CD4-positive, alpha-beta T cell treated with Interferon gamma for 1 hour (primary cell): ENCODE results near the gene C8G.

ENCODE experiments used
- DNase-seq: peaks from one replicate; pipeline ENCODE4 v3.0.0-alpha.2; 2020

C8G gene

GRCh38 chr9:136985027-136985602 is 40.1 kb downstream of the C8G start:
- no peak for DNase-seq

GRCh38 chr9:136985853-136986252 is 40.8 kb downstream of the C8G start:
- no peak for DNase-seq

DNA sequence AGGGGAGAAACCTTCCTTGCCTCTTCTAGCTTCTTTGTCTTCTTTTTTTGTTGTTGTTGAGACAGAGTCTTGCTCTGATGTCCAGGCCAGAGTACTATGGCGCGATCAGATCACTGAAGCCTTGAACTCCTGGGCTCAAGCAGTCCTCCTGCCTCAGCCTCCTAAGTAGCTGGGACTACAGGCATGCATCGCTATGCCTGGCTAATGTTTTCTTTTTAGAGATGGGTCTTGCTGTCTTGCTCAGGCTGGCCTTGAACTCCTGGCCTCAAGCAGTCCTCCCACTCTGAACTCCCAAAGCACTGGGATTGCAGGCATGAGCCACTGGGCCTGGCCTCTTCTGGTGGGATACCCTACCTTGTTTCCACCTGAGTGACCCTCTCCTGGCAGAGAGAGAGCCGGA is 43.8 kb downstream of the C8G start:
- DNase-seq, result no peak

GRCh38 chr9:136990242-136990911 is 45.3 kb downstream of the C8G start:
- no peak for DNase-seq

DNA sequence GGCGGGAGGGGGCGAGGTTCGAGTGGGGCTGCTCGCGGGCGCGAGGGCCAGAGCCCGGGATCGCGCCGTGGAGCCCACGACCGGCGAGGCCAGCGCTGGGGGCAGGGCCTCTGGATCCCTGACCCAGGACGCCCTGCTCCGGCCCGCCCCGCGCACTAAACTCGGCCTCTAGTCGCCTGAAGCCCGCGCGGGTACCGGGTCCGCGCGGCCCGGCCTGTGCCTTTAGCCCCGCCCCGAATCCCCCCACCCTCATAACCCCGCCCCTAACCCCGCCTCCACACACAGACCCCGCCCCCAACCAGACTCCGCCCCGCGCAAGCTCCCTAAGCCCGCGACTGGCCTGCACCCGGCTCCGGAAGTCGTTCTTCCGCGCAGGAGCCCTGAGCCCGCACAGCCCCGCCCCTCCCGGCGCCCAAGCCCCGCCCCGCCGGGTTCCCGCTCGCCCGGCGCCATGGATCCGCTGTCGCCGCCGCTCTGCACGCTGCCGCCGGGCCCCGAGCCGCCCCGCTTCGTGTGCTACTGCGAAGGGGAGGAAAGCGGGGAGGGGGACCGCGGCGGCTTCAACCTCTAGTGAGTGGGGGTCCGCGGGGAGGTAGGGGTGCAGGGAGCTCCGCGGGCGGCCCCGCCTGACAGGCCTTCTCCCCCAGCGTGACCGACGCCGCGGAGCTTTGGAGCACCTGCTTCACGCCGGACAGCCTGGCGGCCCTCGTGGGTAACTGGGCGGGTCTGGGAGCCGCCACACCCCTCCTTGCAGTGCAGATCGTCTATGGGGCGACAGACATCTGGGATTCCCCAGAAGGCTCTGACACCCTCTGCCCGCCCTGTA is 47.2 kb downstream of the C8G start, which contains the start of gene PAXX:
Gene PAXX, plus strand, starts transcription at position 430 of the 826 bp plus-strand sequence. Its CDS starts 22 bp downstream, at position 452.
- peak; percentile 93 for DNase-seq

DNA sequence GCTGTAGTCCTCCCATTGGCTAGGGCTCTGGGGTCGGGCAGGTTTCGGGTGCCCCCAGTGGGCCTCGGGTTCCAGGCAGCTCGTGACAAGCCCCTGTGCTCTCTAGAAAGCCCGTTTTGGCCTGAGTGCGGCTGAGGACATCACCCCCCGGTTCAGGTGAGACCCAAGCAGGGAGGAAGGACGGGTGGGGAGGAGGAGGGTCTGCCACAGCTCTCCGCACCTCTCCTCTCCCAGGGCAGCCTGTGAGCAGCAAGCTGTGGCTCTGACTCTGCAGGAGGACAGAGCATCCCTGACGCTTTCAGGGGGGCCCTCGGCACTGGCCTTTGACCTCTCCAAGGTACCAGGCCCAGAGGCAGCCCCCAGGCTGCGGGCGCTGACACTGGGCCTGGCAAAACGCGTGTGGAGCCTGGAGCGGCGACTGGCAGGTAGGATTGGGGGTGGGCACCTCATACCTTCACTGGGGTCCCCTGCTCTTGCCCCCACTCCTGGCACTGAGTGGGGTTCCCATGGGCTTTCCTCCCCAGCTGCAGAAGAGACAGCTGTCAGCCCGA is 47.9 kb downstream of the C8G start:
- DNase-seq, result no peak

DNA sequence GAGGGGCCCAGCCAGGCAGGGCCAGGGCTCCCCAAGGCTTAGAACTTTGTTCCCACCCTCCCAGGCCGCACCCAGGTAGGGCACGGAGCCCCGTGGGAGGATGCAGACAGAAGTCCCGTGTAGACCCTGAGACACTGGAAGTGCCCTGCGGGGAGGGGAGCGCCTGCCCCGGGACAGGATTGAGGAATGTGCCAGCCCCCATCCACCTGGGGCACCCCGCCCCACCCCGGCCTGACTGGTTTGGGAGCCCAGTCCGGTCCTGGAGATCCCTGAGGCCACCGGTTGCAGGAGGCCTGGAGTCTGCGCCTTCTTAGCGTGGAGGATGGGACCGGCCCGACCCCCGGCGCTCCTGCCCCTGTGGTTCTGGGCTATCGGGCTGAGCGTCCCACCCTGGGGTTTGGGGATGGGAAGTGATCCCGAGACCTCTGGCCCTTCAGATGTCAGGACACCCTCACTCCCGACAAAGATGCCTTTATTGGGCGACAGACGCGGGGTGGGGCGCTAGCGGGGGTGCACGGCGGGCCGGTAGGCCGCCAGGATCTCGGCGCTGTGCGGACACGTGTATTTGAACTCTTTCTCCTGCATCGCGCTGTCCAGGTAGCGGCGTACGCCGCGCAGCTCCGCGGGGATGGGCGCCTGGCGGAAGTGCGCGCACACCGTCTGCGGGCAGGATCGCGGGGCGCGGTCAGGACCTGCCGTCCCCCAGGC is 49.3 kb downstream of the C8G start:
- no peak for DNase-seq

GRCh38 chr9:136994888-136995230 is 49.8 kb downstream of the C8G start:
- DNase-seq, result no peak

GRCh38 chr9:136995362-136995761 is 50.3 kb downstream of the C8G start:
- DNase-seq, result no peak

DNA sequence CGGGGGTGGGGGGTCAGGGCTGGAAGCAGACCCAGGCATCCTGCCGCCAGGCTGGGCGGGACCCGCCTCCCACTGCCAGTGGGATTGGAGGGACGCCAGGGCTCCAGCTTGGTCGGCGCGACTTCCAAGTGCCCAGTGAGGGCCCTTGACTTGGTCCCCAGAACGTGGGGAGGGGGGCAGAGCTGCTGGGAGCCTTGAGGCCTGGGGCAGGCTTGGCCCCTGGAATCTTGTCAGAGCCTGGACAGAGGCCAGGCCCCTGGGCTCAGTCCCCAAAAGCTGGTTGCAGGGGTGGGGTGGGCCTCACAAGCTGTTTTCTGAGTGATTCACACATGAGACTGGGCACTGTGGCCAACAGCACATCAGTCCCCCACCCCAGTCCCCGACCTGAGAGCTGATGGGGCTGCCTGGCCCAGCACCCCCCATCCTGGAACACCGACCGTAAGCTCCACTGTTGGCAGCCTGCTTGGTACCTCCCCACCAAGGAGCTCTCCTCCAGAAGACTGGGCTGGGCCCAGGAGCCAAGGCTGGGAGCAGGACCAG is 50.8 kb downstream of the C8G start:
- no peak for DNase-seq
